SK-N-SH treated with all-trans-retinoic acid at 6 μM for 48 hours (cell line): ENCODE measurements around the gene STARD10.

Experiments
- ATAC-seq: fragments of 200-7000 bp; cut with Tn5 transposase; 3 replicates; pipeline ENCODE4 v1.9.1; 2020; ENCODE audit warnings: mild to moderate bottlenecking, moderate library complexity
- BACH2 ChIP-seq: fragments of 250-450 bp; sonication (Bioruptor Pico); IDR thresholded peaks from 2 replicates; pipeline ENCODE4 v1.9.0; 2021; ENCODE audit warnings: mild to moderate bottlenecking, borderline replicate concordance
- CSDC2 ChIP-seq: fragments of 250-450 bp; sonication (Bioruptor Pico); IDR thresholded peaks from 2 replicates; pipeline ENCODE4 v1.5.0; 2020; ENCODE audit warnings: mild to moderate bottlenecking, moderate library complexity
- ESRRG ChIP-seq: fragments of 250-450 bp; sonication (Bioruptor Pico); IDR thresholded peaks from 2 replicates; pipeline ENCODE4 v1.6.1; 2021; ENCODE audit warnings: mild to moderate bottlenecking
- GLIS3 ChIP-seq: fragments of 250-450 bp; sonication (Bioruptor Pico); IDR thresholded peaks from 2 replicates; pipeline ENCODE4 v1.5.0; 2020; ENCODE audit warnings: mild to moderate bottlenecking, moderate library complexity
- ISL1 ChIP-seq: fragments of 250-450 bp; sonication (Bioruptor Pico); IDR thresholded peaks from 2 replicates; pipeline ENCODE4 v2.1.2; 2022; ENCODE audit warnings: mild to moderate bottlenecking, moderate library complexity
- OSR1 ChIP-seq: fragments of 250-450 bp; sonication (Bioruptor Pico); IDR thresholded peaks from 2 replicates; pipeline ENCODE4 v1.8.0; 2022; ENCODE audit warnings: moderate library complexity, mild to moderate bottlenecking, inconsistent platforms
- PPARA ChIP-seq: fragments of 250-450 bp; sonication (Bioruptor Pico); IDR thresholded peaks from 2 replicates; pipeline ENCODE4 v1.5.0; 2020; ENCODE audit warnings: mild to moderate bottlenecking, borderline replicate concordance
- RARB ChIP-seq: fragments of 250-450 bp; sonication (Bioruptor Pico); IDR thresholded peaks from 2 replicates; pipeline ENCODE4 v1.8.0; 2021; ENCODE audit warnings: mild to moderate bottlenecking, moderate library complexity
- SNAI2 ChIP-seq: fragments of 250-450 bp; sonication (Bioruptor Pico); IDR thresholded peaks from 2 replicates; pipeline ENCODE4 v1.5.0; 2020; ENCODE audit warnings: mild to moderate bottlenecking, moderate library complexity
- TCF4 ChIP-seq: fragments of 250-450 bp; sonication (Bioruptor Pico); IDR thresholded peaks from 2 replicates; pipeline ENCODE4 v1.8.0; 2021; ENCODE audit warnings: mild to moderate bottlenecking, moderate library complexity, borderline replicate concordance
- TOX ChIP-seq: fragments of 250-450 bp; sonication (Bioruptor Pico); IDR thresholded peaks from 2 replicates; pipeline ENCODE4 v1.8.0; 2021; ENCODE audit warnings: mild to moderate bottlenecking, moderate library complexity, borderline replicate concordance
- ZC3H10 ChIP-seq: fragments of 250-450 bp; sonication (Bioruptor Pico); IDR thresholded peaks from 2 replicates; pipeline ENCODE4 v1.5.1; 2021; ENCODE audit warnings: mild to moderate bottlenecking, moderate library complexity
- ZFP30 ChIP-seq: fragments of 450-650 bp; formaldehyde crosslinking; IDR thresholded peaks from 2 replicates; pipeline ENCODE4 v1.5.0; 2022; ENCODE audit warnings: mild to moderate bottlenecking, moderate library complexity
- ZNF565 ChIP-seq: fragments of 450-650 bp; formaldehyde crosslinking; conservative IDR thresholded peaks from 2 replicates; pipeline ENCODE4 v1.5.0; 2020; ENCODE audit warnings: low read depth, mild to moderate bottlenecking, moderate library complexity
- ZNF70 ChIP-seq: fragments of 450-650 bp; formaldehyde crosslinking; IDR thresholded peaks from 2 replicates; pipeline ENCODE4 v1.5.0; 2020; ENCODE audit warnings: mild to moderate bottlenecking, moderate library complexity
- ZNF8 ChIP-seq: fragments of 450-650 bp; formaldehyde crosslinking; IDR thresholded peaks from 2 replicates; pipeline ENCODE4 v1.5.0; 2020; ENCODE audit warnings: mild to moderate bottlenecking, moderate library complexity
- TF ChIP-seq, protein P1 (sequence below): fragments of 250-450 bp; sonication (Bioruptor Pico); IDR thresholded peaks from 2 replicates; pipeline ENCODE4 v1.8.0; 2021; ENCODE audit warnings: low read depth, mild to moderate bottlenecking, moderate library complexity, borderline replicate concordance
- TF ChIP-seq, protein P2 (sequence below): fragments of 250-450 bp; sonication (Bioruptor Pico); IDR thresholded peaks from 2 replicates; pipeline ENCODE4 v1.5.1; 2021; ENCODE audit warnings: mild to moderate bottlenecking, moderate library complexity
- TF ChIP-seq, protein P3 (sequence below): fragments of 250-450 bp; sonication (Bioruptor Pico); IDR thresholded peaks from 2 replicates; pipeline ENCODE4 v1.5.1; 2020; ENCODE audit warnings: low read depth, mild to moderate bottlenecking, moderate library complexity
- TF ChIP-seq, protein P4 (sequence below): fragments of 250-450 bp; sonication (Bioruptor Pico); IDR thresholded peaks from 2 replicates; pipeline ENCODE4 v1.8.0; 2020; ENCODE audit warnings: mild to moderate bottlenecking, moderate library complexity, borderline replicate concordance
- TF ChIP-seq, protein P5 (sequence below): fragments of 250-450 bp; sonication (Bioruptor Pico); IDR thresholded peaks from 2 replicates; pipeline ENCODE4 v1.5.0; 2020; ENCODE audit warnings: mild to moderate bottlenecking, moderate library complexity

The STARD10 gene

DNA sequence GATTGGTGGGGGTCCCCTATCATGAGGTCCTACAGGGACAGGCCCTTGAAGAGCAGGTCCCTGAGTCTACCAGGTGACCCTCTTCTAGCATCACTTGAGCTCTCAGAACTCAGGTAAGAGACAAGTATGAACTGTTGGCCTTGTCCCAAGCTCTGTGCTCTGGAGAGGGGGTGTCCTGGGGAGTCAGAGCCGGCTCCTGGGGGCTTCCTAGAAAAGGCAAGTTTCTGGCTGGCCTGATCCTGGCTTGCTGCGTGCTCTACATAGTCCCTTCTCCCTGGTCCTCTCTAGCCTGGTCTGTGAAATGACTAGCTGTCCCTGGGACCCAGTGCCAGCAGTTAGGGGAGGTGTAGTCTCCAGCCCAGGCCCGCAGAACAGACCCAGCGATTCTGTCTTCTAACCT is 31.8 kb upstream of the STARD10 start:
- ATAC-seq = no peak
- TF ChIP-seq, protein P1, sequence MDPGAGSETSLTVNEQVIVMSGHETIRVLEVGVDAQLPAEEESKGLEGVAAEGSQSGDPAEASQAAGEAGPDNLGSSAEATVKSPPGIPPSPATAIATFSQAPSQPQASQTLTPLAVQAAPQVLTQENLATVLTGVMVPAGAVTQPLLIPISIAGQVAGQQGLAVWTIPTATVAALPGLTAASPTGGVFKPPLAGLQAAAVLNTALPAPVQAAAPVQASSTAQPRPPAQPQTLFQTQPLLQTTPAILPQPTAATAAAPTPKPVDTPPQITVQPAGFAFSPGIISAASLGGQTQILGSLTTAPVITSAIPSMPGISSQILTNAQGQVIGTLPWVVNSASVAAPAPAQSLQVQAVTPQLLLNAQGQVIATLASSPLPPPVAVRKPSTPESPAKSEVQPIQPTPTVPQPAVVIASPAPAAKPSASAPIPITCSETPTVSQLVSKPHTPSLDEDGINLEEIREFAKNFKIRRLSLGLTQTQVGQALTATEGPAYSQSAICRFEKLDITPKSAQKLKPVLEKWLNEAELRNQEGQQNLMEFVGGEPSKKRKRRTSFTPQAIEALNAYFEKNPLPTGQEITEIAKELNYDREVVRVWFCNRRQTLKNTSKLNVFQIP = no peak
- no peak for TF ChIP-seq SNAI2
- TF ChIP-seq ZNF70 (CRISPR knock-in tag) = no peak
- no peak for TF ChIP-seq GLIS3 (CRISPR knock-in tag)
- no peak for TF ChIP-seq OSR1
- TF ChIP-seq ZNF8 (CRISPR knock-in tag) = no peak
- no peak for TF ChIP-seq CSDC2 (CRISPR knock-in tag)
- TF ChIP-seq, protein P2, sequence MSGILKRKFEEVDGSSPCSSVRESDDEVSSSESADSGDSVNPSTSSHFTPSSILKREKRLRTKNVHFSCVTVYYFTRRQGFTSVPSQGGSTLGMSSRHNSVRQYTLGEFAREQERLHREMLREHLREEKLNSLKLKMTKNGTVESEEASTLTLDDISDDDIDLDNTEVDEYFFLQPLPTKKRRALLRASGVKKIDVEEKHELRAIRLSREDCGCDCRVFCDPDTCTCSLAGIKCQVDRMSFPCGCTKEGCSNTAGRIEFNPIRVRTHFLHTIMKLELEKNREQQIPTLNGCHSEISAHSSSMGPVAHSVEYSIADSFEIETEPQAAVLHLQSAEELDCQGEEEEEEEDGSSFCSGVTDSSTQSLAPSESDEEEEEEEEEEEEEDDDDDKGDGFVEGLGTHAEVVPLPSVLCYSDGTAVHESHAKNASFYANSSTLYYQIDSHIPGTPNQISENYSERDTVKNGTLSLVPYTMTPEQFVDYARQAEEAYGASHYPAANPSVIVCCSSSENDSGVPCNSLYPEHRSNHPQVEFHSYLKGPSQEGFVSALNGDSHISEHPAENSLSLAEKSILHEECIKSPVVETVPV (CRISPR knock-in tag) = no peak
- TF ChIP-seq TCF4 (CRISPR knock-in tag) = no peak

DNA sequence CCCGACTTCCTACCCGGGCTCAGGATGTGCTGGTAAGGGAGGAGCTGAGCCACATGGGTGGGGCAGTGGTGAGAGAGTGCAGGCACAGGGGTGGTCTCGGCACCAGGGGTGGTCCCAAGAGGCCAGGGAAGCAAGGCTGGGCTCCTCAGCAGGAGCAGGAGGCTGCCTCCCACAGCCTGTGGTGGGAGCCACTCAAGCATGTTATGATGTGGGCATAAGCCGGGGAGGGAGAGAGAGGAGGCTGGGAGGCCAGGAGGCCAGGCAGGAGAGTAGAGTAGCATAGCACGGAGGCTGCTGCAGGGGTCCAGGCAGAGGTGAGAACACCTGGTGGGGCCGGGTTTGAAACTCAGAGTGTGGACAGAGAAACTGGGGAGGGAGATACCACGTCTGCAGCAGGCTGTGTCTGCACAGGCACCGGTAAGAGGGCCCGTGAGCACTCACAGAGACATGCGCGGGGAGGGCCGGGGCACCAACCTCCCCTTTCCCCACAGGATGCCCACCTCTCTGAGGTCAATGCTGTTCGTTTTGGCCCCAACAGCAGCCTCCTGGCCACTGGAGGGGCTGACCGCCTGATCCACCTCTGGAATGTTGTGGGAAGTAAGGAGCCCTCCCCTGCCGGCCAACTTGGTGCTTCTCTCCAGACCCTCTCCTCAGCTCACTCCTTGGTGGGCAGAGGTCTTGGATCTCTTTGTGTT is 31.1 kb upstream of the STARD10 start:
- ATAC-seq = no peak
- TF ChIP-seq OSR1 (no peak), RARB (CRISPR knock-in tag) (no peak), PPARA (CRISPR knock-in tag) (no peak), SNAI2 (no peak), ZNF8 (CRISPR knock-in tag) (no peak), ESRRG (no peak)
- TF ChIP-seq, protein P3, sequence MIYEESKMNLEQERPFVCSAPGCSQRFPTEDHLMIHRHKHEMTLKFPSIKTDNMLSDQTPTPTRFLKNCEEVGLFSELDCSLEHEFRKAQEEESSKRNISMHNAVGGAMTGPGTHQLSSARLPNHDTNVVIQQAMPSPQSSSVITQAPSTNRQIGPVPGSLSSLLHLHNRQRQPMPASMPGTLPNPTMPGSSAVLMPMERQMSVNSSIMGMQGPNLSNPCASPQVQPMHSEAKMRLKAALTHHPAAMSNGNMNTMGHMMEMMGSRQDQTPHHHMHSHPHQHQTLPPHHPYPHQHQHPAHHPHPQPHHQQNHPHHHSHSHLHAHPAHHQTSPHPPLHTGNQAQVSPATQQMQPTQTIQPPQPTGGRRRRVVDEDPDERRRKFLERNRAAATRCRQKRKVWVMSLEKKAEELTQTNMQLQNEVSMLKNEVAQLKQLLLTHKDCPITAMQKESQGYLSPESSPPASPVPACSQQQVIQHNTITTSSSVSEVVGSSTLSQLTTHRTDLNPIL (CRISPR knock-in tag) = no peak

DNA sequence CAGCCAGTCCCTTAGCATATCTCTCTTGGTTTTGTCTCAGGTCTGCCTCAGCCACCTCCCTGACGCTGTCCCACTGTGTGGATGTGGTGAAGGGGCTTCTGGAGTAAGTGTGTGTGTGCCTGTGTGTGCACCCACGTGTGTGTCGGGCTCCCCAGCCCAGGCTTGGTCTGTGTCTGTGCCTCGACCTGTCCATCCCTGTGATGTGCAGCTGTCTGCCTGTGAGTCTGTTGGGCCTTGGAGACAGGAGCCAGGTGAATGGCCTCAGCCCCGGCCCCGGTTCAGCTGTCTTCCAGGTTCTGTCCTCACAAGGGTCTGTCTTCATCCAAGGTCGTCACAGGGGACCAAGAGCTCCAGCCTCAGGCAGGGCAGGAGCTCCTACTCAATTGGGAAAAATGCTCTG is 30.2 kb upstream of the STARD10 start:
- no peak for ATAC-seq
- TF ChIP-seq ZFP30 (CRISPR knock-in tag) (no peak), TOX (CRISPR knock-in tag) (no peak), SNAI2 (no peak), OSR1 (no peak), TCF4 (CRISPR knock-in tag) (no peak), CSDC2 (CRISPR knock-in tag) (no peak), RARB (CRISPR knock-in tag) (no peak), ESRRG (no peak), BACH2 (no peak), ISL1 (CRISPR knock-in tag) (no peak), ZC3H10 (CRISPR knock-in tag) (no peak)
- TF ChIP-seq, protein P3 (CRISPR knock-in tag) = no peak
- TF ChIP-seq, protein P4, sequence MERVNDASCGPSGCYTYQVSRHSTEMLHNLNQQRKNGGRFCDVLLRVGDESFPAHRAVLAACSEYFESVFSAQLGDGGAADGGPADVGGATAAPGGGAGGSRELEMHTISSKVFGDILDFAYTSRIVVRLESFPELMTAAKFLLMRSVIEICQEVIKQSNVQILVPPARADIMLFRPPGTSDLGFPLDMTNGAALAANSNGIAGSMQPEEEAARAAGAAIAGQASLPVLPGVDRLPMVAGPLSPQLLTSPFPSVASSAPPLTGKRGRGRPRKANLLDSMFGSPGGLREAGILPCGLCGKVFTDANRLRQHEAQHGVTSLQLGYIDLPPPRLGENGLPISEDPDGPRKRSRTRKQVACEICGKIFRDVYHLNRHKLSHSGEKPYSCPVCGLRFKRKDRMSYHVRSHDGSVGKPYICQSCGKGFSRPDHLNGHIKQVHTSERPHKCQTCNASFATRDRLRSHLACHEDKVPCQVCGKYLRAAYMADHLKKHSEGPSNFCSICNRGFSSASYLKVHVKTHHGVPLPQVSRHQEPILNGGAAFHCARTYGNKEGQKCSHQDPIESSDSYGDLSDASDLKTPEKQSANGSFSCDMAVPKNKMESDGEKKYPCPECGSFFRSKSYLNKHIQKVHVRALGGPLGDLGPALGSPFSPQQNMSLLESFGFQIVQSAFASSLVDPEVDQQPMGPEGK (CRISPR knock-in tag) = no peak

DNA sequence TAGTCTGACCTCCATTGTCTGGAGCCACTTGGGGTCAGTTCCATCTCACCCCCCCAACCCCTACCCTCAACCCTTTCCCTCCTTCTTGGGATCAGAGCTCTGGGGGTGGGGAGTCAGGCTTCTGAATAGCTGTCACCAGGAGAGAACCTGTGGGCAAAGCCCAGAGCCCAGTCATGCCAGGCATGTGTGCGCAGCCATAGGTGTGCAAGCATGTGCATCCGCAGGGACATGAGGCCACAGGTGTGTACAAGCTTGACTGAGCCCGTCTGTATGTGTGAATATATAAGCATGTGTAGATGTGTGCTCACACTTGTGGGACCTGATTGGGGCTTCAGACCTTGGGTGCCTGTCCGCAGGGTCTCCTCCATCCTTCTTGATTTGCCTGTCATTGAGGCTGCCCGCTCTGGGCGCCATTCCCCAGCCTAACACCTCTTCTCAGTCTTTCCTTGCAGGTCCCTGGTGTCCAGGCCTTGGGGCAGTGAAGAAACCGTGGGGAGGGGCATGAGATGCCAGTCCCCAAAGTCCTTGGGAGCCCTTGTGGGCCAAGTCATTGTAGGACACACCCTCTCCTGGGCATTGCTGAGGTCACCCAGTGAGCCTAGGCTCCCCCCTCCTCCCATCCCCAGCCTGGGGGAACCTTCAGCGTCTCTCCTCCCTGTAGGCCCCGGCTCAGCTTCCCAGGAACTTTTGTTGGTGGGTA is 29.4 kb upstream of the STARD10 start:
- no peak for ATAC-seq
- TF ChIP-seq TCF4 (CRISPR knock-in tag) (no peak), BACH2 (no peak), PPARA (CRISPR knock-in tag) (no peak), TOX (CRISPR knock-in tag) (no peak), ISL1 (CRISPR knock-in tag) (no peak), ZFP30 (CRISPR knock-in tag) (no peak), ESRRG (no peak), ZNF565 (CRISPR knock-in tag) (no peak)
- TF ChIP-seq, protein P4 (CRISPR knock-in tag) = no peak
- TF ChIP-seq, protein P5, sequence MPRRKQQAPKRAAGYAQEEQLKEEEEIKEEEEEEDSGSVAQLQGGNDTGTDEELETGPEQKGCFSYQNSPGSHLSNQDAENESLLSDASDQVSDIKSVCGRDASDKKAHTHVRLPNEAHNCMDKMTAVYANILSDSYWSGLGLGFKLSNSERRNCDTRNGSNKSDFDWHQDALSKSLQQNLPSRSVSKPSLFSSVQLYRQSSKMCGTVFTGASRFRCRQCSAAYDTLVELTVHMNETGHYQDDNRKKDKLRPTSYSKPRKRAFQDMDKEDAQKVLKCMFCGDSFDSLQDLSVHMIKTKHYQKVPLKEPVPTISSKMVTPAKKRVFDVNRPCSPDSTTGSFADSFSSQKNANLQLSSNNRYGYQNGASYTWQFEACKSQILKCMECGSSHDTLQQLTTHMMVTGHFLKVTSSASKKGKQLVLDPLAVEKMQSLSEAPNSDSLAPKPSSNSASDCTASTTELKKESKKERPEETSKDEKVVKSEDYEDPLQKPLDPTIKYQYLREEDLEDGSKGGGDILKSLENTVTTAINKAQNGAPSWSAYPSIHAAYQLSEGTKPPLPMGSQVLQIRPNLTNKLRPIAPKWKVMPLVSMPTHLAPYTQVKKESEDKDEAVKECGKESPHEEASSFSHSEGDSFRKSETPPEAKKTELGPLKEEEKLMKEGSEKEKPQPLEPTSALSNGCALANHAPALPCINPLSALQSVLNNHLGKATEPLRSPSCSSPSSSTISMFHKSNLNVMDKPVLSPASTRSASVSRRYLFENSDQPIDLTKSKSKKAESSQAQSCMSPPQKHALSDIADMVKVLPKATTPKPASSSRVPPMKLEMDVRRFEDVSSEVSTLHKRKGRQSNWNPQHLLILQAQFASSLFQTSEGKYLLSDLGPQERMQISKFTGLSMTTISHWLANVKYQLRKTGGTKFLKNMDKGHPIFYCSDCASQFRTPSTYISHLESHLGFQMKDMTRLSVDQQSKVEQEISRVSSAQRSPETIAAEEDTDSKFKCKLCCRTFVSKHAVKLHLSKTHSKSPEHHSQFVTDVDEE (CRISPR knock-in tag) = no peak
